Measurements from ENCODE around the gene PPIF. TPM values are rescaled to one million over a fixed set of nuclear protein-coding genes. Genes with fewer than 3 reads are reported as not detected.

PPIF gene
- total and polyA plus RNA-seq, 2 of the 13 experiments (the other 11 are each of a cell fraction or from before 2014, with no cell fraction given) = 147 to 157 TPM

DNA sequence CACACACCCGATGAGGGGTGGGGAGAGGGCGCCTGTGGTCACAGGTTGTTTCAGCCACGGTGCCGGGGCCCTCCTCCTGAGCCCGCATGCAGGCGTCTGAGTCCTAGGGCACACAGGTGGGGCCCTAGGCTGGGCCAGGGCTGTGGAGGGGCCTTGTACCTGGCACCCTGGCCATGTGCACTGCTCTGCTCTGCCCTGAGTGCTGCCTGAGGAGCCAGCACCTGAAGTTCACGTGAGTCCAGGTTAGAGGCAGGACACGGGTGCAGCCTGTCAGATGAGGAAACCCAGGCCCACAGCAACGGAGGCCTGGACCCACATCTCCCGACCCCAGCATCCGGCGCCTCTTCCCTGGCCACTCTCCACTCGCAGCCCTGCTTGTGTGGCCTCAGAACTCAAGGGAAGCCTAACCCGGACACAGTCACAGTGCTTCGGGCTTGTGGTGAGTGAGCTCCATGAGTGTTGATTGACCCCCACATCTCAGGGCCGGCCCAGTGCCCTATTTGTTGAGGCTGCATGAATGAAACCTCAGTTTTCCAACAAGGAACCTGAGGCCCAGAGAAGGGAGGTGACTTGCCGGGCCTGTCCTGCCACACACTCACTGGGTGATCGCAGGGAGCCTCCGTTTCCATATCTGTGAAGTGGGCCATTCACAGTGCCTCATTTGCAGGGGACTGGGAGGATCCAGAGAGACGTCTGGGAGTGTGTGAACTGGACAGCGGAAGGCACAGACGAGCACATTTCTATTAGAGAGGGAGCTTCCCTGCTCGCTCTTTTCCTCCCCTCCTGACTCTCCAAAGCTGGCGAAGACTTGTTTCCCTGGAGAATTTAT, 39.6 kb downstream of the PPIF start:
- ATAC-seq = peak; percentile 11; the same call in 2 of the 3 replicates
- Histone ChIP-seq H3K79me2 (ENCODE audit: insufficient read depth, low read length) (no peaks in the 10 kb centered on the region), H4K20me1 (ENCODE audit: insufficient read depth, low read length) (no peaks in the 10 kb centered on the region), H2AFZ (ENCODE audit: low read length) (no peak overlapping the region), H3K9ac (ENCODE audit: insufficient read depth, low read depth, low read length) (no peak overlapping the region), H3K27me3 (ENCODE audit: control insufficient read depth in 1 of 2, insufficient read depth in 2 of 2, low read length in 2 of 2) (no peaks in the 10 kb centered on the region), H3K4me1 (ENCODE audit: insufficient read depth, low read length) (peaks cover 11% of the 10 kb centered on the region), H3K4me2 (ENCODE audit: low read depth, low read length) (no peak overlapping the region), H3K4me3 (replicated peaks in 1 of 3; ENCODE audit: insufficient read depth in 1 of 3, low read depth in 2 of 3, low read length in 3 of 3) (no peak overlapping the region), H3K36me3 (replicated peaks in 1 of 2; ENCODE audit: control insufficient read depth in 1 of 2, insufficient read depth in 2 of 2, low read length in 2 of 2) (no peaks in the 10 kb centered on the region), H3K9me3 (ENCODE audit: low read length) (no peaks in the 10 kb centered on the region), H3K27ac (ENCODE audit: extremely low read length, insufficient read depth, low read length) (no peak overlapping the region)
- CTCF ChIA-PET (ENCODE audit: low intra/inter-chr PET ratio, low total read pairs) = no interaction called here
- TF ChIP-seq, protein P1, sequence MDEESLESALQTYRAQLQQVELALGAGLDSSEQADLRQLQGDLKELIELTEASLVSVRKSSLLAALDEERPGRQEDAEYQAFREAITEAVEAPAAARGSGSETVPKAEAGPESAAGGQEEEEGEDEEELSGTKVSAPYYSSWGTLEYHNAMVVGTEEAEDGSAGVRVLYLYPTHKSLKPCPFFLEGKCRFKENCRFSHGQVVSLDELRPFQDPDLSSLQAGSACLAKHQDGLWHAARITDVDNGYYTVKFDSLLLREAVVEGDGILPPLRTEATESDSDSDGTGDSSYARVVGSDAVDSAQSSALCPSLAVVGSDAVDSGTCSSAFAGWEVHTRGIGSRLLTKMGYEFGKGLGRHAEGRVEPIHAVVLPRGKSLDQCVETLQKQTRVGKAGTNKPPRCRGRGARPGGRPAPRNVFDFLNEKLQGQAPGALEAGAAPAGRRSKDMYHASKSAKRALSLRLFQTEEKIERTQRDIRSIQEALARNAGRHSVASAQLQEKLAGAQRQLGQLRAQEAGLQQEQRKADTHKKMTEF (CRISPR knock-in tag; IDR thresholded peaks at IDR 0.05) = no peak
- TF ChIP-seq ZEB1 (IDR thresholded peaks at IDR 0.05; ENCODE audit: insufficient replicate concordance, low read depth) (no peak), PCBP2 (optimal IDR thresholded peaks at IDR 0.05; ENCODE audit: low read depth, low read length, poor library complexity, severe bottlenecking) (no peak), ZNF629 (CRISPR knock-in tag; conservative IDR thresholded peaks at IDR 0.05) (0 out of 2 replicates have a peak, but pooled peaks have one; percentile 20), MIER2 (CRISPR knock-in tag; IDR thresholded peaks at IDR 0.05) (no peak)
- TF ChIP-seq, protein P2, sequence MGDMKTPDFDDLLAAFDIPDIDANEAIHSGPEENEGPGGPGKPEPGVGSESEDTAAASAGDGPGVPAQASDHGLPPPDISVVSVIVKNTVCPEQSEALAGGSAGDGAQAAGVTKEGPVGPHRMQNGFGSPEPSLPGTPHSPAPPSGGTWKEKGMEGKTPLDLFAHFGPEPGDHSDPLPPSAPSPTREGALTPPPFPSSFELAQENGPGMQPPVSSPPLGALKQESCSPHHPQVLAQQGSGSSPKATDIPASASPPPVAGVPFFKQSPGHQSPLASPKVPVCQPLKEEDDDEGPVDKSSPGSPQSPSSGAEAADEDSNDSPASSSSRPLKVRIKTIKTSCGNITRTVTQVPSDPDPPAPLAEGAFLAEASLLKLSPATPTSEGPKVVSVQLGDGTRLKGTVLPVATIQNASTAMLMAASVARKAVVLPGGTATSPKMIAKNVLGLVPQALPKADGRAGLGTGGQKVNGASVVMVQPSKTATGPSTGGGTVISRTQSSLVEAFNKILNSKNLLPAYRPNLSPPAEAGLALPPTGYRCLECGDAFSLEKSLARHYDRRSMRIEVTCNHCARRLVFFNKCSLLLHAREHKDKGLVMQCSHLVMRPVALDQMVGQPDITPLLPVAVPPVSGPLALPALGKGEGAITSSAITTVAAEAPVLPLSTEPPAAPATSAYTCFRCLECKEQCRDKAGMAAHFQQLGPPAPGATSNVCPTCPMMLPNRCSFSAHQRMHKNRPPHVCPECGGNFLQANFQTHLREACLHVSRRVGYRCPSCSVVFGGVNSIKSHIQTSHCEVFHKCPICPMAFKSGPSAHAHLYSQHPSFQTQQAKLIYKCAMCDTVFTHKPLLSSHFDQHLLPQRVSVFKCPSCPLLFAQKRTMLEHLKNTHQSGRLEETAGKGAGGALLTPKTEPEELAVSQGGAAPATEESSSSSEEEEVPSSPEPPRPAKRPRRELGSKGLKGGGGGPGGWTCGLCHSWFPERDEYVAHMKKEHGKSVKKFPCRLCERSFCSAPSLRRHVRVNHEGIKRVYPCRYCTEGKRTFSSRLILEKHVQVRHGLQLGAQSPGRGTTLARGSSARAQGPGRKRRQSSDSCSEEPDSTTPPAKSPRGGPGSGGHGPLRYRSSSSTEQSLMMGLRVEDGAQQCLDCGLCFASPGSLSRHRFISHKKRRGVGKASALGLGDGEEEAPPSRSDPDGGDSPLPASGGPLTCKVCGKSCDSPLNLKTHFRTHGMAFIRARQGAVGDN (CRISPR knock-in tag; IDR thresholded peaks at IDR 0.05) = 0 out of 2 replicates have a peak, but pooled peaks have one; percentile 5
- TF ChIP-seq, protein P3, sequence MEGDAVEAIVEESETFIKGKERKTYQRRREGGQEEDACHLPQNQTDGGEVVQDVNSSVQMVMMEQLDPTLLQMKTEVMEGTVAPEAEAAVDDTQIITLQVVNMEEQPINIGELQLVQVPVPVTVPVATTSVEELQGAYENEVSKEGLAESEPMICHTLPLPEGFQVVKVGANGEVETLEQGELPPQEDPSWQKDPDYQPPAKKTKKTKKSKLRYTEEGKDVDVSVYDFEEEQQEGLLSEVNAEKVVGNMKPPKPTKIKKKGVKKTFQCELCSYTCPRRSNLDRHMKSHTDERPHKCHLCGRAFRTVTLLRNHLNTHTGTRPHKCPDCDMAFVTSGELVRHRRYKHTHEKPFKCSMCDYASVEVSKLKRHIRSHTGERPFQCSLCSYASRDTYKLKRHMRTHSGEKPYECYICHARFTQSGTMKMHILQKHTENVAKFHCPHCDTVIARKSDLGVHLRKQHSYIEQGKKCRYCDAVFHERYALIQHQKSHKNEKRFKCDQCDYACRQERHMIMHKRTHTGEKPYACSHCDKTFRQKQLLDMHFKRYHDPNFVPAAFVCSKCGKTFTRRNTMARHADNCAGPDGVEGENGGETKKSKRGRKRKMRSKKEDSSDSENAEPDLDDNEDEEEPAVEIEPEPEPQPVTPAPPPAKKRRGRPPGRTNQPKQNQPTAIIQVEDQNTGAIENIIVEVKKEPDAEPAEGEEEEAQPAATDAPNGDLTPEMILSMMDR (CRISPR knock-in tag; IDR thresholded peaks at IDR 0.05) = no peak
- TF ChIP-seq, protein P4, sequence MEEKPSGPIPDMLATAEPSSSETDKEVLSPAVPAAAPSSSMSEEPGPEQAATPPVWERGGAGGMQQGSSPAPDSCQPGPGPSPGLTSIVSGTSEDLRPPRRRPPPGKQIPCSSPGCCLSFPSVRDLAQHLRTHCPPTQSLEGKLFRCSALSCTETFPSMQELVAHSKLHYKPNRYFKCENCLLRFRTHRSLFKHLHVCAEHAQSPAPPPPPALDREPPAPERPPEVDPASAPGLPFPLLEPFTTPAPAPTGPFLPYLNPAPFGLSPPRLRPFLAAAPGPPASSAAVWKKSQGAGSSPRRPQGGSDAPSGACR (CRISPR knock-in tag; IDR thresholded peaks at IDR 0.05) = no peak
- TF ChIP-seq, protein P5, sequence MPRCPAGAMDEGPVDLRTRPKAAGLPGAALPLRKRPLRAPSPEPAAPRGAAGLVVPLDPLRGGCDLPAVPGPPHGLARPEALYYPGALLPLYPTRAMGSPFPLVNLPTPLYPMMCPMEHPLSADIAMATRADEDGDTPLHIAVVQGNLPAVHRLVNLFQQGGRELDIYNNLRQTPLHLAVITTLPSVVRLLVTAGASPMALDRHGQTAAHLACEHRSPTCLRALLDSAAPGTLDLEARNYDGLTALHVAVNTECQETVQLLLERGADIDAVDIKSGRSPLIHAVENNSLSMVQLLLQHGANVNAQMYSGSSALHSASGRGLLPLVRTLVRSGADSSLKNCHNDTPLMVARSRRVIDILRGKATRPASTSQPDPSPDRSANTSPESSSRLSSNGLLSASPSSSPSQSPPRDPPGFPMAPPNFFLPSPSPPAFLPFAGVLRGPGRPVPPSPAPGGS (CRISPR knock-in tag; IDR thresholded peaks at IDR 0.05) = no peak
- no peak for DNase-seq (ENCODE audit: low spot score)
- in situ Hi-C loops (cut with HindIII; ENCODE audit: extremely low pct_ligation_motif_present, low pct_unique_long_range_greater_than_20kb) = no loop called here
- 88% methylated on average over 12 of the region's 24 CpGs for WGBS (ENCODE audit: low lambda C conversion rate)
- FAIRE-seq = no peak
- intact Hi-C loops (cut with micrococcal nuclease; ENCODE audit: unreplicated experiment) = no loop called here
- POLR2A ChIA-PET = no interaction called here
- no TSS peak for BruUV-seq (replicated peaks)

Data from HepG2 (cell line).